PC-9 (cell line): ENCODE results near the gene CREBL2.

Experiments
- CTCF ChIP-seq: fragments of 200-600 bp; sonication (generic); conservative IDR thresholded peaks from 2 replicates; pipeline ENCODE4 v1.6.1; 2017; ENCODE audit warnings: mixed run types, antibody characterized with exemption, mild to moderate bottlenecking, moderate library complexity
- EZH2 ChIP-seq: fragments of 200-600 bp; sonication (generic); IDR thresholded peaks from 2 replicates; pipeline ENCODE4 v1.8.0; 2017; ENCODE audit warnings: antibody characterized with exemption, low read depth

GRCh38 chr12:12582895-12583303 is 28.8 kb upstream of the CREBL2 start:
- TF ChIP-seq CTCF = no peak
- no peak for TF ChIP-seq EZH2
